ENCODE data around the gene PUM2. TPM values are rescaled to one million over a fixed set of nuclear protein-coding genes. Genes with fewer than 3 reads are reported as not detected.

The PUM2 gene
- total and polyA plus RNA-seq, 4 donors, result 18.5 to 61.0 (median 35.1) TPM

DNA sequence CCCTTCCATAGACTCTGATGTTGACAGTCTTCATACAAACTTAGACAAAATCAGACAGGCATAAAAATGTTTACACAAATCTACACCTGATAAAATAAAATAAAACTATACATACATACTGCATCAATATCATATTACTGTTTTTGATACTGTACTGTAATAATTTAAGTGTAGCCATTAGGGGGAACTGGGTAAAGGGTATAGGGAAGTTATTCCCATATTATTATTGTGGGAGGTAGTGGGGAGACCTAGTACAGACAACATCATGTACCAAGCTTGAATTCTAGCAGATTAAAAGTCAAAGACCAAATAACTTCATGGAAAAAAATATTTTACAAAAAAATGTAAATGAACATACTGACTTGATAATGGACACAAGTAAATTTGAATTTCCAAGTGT is 43.3 kb downstream of the PUM2 start:
- Histone ChIP-seq H3K4me3 (ENCODE audit: low read depth in 1 of 3, low read length in 3 of 3) (no peak overlapping the region), H3K9ac (ENCODE audit: low read depth in 1 of 2, low read length in 2 of 2) (no peak overlapping the region), H3K36me3 (ENCODE audit: control insufficient read depth in 4 of 4, insufficient read depth in 3 of 4, low read depth in 1 of 4, low read length in 3 of 4) (peaks cover 17 to 48% (median 46%) of the 10 kb centered on the region in 4 donors), H3K27me3 (ENCODE audit: control insufficient read depth in 4 of 4, insufficient read depth in 4 of 4, low read length in 3 of 4) (no peaks in the 10 kb centered on the region), H3K9me3 (ENCODE audit: control insufficient read depth in 4 of 4, low read length in 3 of 4) (no peaks in the 10 kb centered on the region), H3K27ac (ENCODE audit: low read depth in 1 of 2, low read length in 2 of 2) (no peak overlapping the region), H3K4me1 (ENCODE audit: control insufficient read depth in 4 of 4, insufficient read depth in 4 of 4, low read length in 3 of 4) (no peaks in the 10 kb centered on the region)
- TF ChIP-seq JUND (IDR thresholded peaks at IDR 0.05) (no peak), ZBTB33 (IDR thresholded peaks at IDR 0.05) (no peak), GABPA (IDR thresholded peaks at IDR 0.05 in 1 of 2, conservative IDR thresholded peaks at IDR 0.05 in 1 of 2) (no peak), HNF4G (IDR thresholded peaks at IDR 0.05) (no peak), HNF4A (conservative IDR thresholded peaks at IDR 0.05) (no peak), FOXA2 (IDR thresholded peaks at IDR 0.05) (no peak), RXRA (IDR thresholded peaks at IDR 0.05) (no peak)
- TF ChIP-seq, protein P1, sequence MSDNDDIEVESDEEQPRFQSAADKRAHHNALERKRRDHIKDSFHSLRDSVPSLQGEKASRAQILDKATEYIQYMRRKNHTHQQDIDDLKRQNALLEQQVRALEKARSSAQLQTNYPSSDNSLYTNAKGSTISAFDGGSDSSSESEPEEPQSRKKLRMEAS (IDR thresholded peaks at IDR 0.05), result no peak
- TF ChIP-seq, protein P2, sequence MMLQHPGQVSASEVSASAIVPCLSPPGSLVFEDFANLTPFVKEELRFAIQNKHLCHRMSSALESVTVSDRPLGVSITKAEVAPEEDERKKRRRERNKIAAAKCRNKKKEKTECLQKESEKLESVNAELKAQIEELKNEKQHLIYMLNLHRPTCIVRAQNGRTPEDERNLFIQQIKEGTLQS (IDR thresholded peaks at IDR 0.05), result no peak
- no peak for DNase-seq (ENCODE audit: low spot score)

- Histone ChIP-seq H3K27ac (ENCODE audit: low read depth in 1 of 2, low read length in 2 of 2) (no peak overlapping the region), H3K4me3 (ENCODE audit: low read depth in 1 of 3, low read length in 3 of 3) (no peak overlapping the region), H3K36me3 (ENCODE audit: control insufficient read depth in 4 of 4, insufficient read depth in 3 of 4, low read depth in 1 of 4, low read length in 3 of 4) (peaks cover 18 to 42% (median 36%) of the 10 kb centered on the region in 4 donors), H3K4me1 (ENCODE audit: control insufficient read depth in 4 of 4, insufficient read depth in 4 of 4, low read length in 3 of 4) (no peaks in the 10 kb centered on the region), H3K9ac (ENCODE audit: low read depth in 1 of 2, low read length in 2 of 2) (no peak overlapping the region), H3K9me3 (ENCODE audit: control insufficient read depth in 4 of 4, low read length in 3 of 4) (no peaks in the 10 kb centered on the region), H3K27me3 (ENCODE audit: control insufficient read depth in 4 of 4, insufficient read depth in 4 of 4, low read length in 3 of 4) (no peaks in the 10 kb centered on the region)
- DNase-seq (ENCODE audit: low spot score), result no peak
- no peak for TF ChIP-seq FOXA2 (IDR thresholded peaks at IDR 0.05)
- TF ChIP-seq, protein P3, sequence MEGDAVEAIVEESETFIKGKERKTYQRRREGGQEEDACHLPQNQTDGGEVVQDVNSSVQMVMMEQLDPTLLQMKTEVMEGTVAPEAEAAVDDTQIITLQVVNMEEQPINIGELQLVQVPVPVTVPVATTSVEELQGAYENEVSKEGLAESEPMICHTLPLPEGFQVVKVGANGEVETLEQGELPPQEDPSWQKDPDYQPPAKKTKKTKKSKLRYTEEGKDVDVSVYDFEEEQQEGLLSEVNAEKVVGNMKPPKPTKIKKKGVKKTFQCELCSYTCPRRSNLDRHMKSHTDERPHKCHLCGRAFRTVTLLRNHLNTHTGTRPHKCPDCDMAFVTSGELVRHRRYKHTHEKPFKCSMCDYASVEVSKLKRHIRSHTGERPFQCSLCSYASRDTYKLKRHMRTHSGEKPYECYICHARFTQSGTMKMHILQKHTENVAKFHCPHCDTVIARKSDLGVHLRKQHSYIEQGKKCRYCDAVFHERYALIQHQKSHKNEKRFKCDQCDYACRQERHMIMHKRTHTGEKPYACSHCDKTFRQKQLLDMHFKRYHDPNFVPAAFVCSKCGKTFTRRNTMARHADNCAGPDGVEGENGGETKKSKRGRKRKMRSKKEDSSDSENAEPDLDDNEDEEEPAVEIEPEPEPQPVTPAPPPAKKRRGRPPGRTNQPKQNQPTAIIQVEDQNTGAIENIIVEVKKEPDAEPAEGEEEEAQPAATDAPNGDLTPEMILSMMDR (IDR thresholded peaks at IDR 0.05; ENCODE audit: low read depth, low read length, missing input control), result no peak
- no peak for TF ChIP-seq NR2F2 (IDR thresholded peaks at IDR 0.05)
- no peak for TF ChIP-seq RXRA (IDR thresholded peaks at IDR 0.05)
- no peak for TF ChIP-seq HNF4G (IDR thresholded peaks at IDR 0.05)
- TF ChIP-seq, protein P2 (IDR thresholded peaks at IDR 0.05), result no peak
- no peak for TF ChIP-seq YY1 (IDR thresholded peaks at IDR 0.05)
- no peak for TF ChIP-seq REST (IDR thresholded peaks at IDR 0.05)
- TF ChIP-seq RAD21 (IDR thresholded peaks at IDR 0.05), result no peak
- 99% methylated on average over 1 of the region's 1 CpG for WGBS
Measured at GRCh38 chr2:20304411-20304810, 46.2 kb downstream of the PUM2 start.

Measured in liver (tissue), 9 donors.